Measurements from ENCODE around the gene PIAS4.

The PIAS4 gene

DNA sequence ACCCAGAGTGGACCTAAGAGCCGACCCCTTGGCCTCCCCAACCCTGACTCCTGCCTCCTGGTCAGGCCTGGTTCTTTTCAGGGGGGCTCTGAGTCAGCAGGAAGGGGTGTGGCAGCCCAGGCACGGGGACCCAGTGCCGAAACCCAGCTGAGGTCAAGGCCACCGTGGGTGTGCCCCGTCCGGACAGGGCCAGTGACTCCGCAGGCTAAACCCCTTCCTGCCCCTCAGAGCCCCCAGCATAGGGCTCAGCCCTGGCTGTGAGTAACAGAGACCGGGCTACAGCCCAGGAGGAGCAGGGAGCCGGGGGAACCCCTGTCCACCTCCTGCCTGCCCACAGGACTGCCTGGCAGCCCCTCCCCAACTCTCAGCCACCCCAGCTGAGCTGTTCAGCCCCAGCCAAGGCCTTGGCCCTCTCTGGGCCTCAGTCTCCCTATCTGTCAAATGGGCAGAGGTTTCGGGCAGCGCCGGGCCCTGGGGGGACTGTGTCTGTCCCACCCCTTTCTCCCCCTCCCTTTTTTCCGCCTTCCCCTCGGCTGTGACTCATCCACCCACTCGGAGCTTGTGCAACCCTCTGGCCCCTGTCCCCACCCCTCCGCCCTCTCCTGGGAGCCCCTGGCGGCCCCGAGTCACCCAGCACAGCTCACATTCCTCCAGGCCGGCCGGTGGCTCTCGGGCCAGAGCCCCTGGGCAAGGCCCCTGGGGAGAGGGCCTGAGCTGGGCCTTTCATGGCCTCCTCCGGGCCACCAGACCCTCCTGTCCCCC, 50.6 kb downstream of the PIAS4 start:
- Histone ChIP-seq H2AFZ (ENCODE audit: low read depth, low read length, severe bottlenecking) (no peak overlapping the region), H3K4me3 (ENCODE audit: insufficient read depth, low read length, poor library complexity, severe bottlenecking) (no peak overlapping the region), H3K27ac (ENCODE audit: low read depth, low read length) (no peak overlapping the region), H3K36me3 (ENCODE audit: low read length) (no peaks in the 10 kb centered on the region), H3K9ac (ENCODE audit: low read length) (no peak overlapping the region), H3K9me3 (ENCODE audit: insufficient read depth, low read length) (no peaks in the 10 kb centered on the region), H3K27me3 (ENCODE audit: low read length) (no peaks in the 10 kb centered on the region), H3K79me2 (ENCODE audit: insufficient read depth, low read length) (peaks cover 97% of the 10 kb centered on the region), H3K9me2 (replicated peaks; ENCODE audit: insufficient read depth, low read length) (no peaks in the 10 kb centered on the region), H4K20me1 (ENCODE audit: low read depth, low read length) (peaks cover 28% of the 10 kb centered on the region), H3K4me2 (ENCODE audit: low read depth, low read length, poor library complexity, severe bottlenecking) (no peak overlapping the region), H3F3A (ENCODE audit: insufficient read depth) (no peaks in the 10 kb centered on the region)
- TF ChIP-seq CTCF (IDR thresholded peaks at IDR 0.05; ENCODE audit: insufficient read depth, low read length, poor library complexity, severe bottlenecking): no peak
- TF ChIP-seq EZH2phosphoT487 (conservative IDR thresholded peaks at IDR 0.05; ENCODE audit: low read length): no peak

- Histone ChIP-seq H3K4me2 (ENCODE audit: low read depth, low read length, poor library complexity, severe bottlenecking) (no peak overlapping the region), H3K9me3 (ENCODE audit: insufficient read depth, low read length) (no peaks in the 10 kb centered on the region), H3K9ac (ENCODE audit: low read length) (no peak overlapping the region), H4K20me1 (ENCODE audit: low read depth, low read length) (peaks cover 21% of the 10 kb centered on the region), H3K79me2 (ENCODE audit: insufficient read depth, low read length) (peaks cover 97% of the 10 kb centered on the region), H3K4me3 (ENCODE audit: insufficient read depth, low read length, poor library complexity, severe bottlenecking) (no peak overlapping the region), H3K9me2 (replicated peaks; ENCODE audit: insufficient read depth, low read length) (no peaks in the 10 kb centered on the region), H2AFZ (ENCODE audit: low read depth, low read length, severe bottlenecking) (no peak overlapping the region), H3K27ac (ENCODE audit: low read depth, low read length) (no peak overlapping the region), H3F3A (ENCODE audit: insufficient read depth) (no peaks in the 10 kb centered on the region), H3K27me3 (ENCODE audit: low read length) (no peaks in the 10 kb centered on the region), H3K36me3 (ENCODE audit: low read length) (no peaks in the 10 kb centered on the region)
- no peak for TF ChIP-seq CTCF (IDR thresholded peaks at IDR 0.05; ENCODE audit: insufficient read depth, low read length, poor library complexity, severe bottlenecking)
- TF ChIP-seq EZH2phosphoT487 (conservative IDR thresholded peaks at IDR 0.05; ENCODE audit: low read length): no peak
Measured at GRCh38 chr19:4058693-4059452, 51.3 kb downstream of the PIAS4 start.

DNA sequence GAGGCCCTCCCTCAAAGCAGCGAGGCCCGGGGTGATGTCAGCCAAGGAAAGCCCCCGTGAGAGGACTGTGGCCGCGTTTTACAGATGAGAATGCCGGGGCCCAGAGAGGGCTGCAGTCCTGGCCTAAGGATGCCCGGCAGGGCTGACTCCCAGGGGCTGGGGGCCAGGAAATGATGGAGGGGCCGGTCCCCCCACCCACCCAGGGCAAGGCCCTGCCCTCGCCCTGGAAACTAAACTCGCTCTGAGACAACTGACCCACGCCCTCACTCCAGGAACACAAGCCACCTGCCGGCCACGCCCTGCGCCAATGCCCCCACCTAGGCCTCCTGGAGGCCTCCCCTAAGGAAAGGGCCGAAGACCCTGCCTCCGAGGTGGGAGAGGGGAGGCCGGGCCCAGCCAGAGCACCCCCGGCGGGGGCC, 51.9 kb downstream of the PIAS4 start:
- peaks cover 21% of the 10 kb centered on the region for H4K20me1 ChIP-seq (ENCODE audit: low read depth, low read length)
- H3K36me3 ChIP-seq (ENCODE audit: low read length): no peaks in the 10 kb centered on the region
- H3K4me3 ChIP-seq (ENCODE audit: insufficient read depth, low read length, poor library complexity, severe bottlenecking): no peak overlapping the region
- H3K9ac ChIP-seq (ENCODE audit: low read length): peak overlapping the region; percentile 17; the same call in 1 of the 2 replicates
- H3K79me2 ChIP-seq (ENCODE audit: insufficient read depth, low read length): peaks cover 98% of the 10 kb centered on the region
- no peaks in the 10 kb centered on the region for H3K9me3 ChIP-seq (ENCODE audit: insufficient read depth, low read length)
- no peaks in the 10 kb centered on the region for H3K27me3 ChIP-seq (ENCODE audit: low read length)
- H3K9me2 ChIP-seq (replicated peaks; ENCODE audit: insufficient read depth, low read length): no peaks in the 10 kb centered on the region
- TF ChIP-seq EZH2phosphoT487 (conservative IDR thresholded peaks at IDR 0.05; ENCODE audit: low read length): no peak
- no peak for TF ChIP-seq CTCF (IDR thresholded peaks at IDR 0.05; ENCODE audit: insufficient read depth, low read length, poor library complexity, severe bottlenecking)
- peak overlapping the region; percentile 76 for H3K4me2 ChIP-seq (ENCODE audit: low read depth, low read length, poor library complexity, severe bottlenecking)
- peak overlapping the region; percentile 42 for H3K27ac ChIP-seq (ENCODE audit: low read depth, low read length)
- H3F3A ChIP-seq (ENCODE audit: insufficient read depth): no peaks in the 10 kb centered on the region
- no peak overlapping the region for H2AFZ ChIP-seq (ENCODE audit: low read depth, low read length, severe bottlenecking)

Measured in SU-DHL-6 (cell line).